ENCODE data around the gene ATG101. TPM values are rescaled to one million over a fixed set of nuclear protein-coding genes. Genes with fewer than 3 reads are reported as not detected.
A peak's percentile ranks its signal among the peaks of the same experiment; 100 is the strongest.

ATG101 gene
- total RNA-seq, 4 donors from 2014 or later: 36.7 to 54.7 (median 40.4) TPM

- no peak for DNase-seq
- TF ChIP-seq POLR2A (IDR thresholded peaks at IDR 0.05): no peak
- no peak for TF ChIP-seq CTCF (IDR thresholded peaks at IDR 0.05)
- Histone ChIP-seq H3K4me3 (no peak overlapping the region), H3K27ac (no peak overlapping the region), H3K4me1 (peaks cover 9 to 39% (median 26%) of the 10 kb centered on the region in 3 donors), H3K9me3 (no peaks in the 10 kb centered on the region), H3K36me3 (no peaks in the 10 kb centered on the region), H3K27me3 (peaks cover 0 to 3% (median 0%) of the 10 kb centered on the region in 4 donors)
- WGBS, 2 donors: 33 to 43% methylated on average over 1 to 3 of the region's 4 CpGs
- intact Hi-C loops (cut with DNase I): loop anchor here (5.0 kb wide), 1 partner anchor 53 kb away; no protein-coding TSS in a partner anchor
Measured at GRCh38 chr12:52029685-52030084, 40.1 kb upstream of the ATG101 start.

- peak overlapping the region; percentile 71 to 94 (median 87) for H3K27ac ChIP-seq
- H3K4me1 ChIP-seq: peaks cover 8 to 38% (median 21%) of the 10 kb centered on the region in 3 donors
- intact Hi-C loops (cut with DNase I): no loop called here
- H3K9me3 ChIP-seq: no peaks in the 10 kb centered on the region
- TF ChIP-seq POLR2A (IDR thresholded peaks at IDR 0.05) (no peak), CTCF (IDR thresholded peaks at IDR 0.05) (no peak)
- WGBS, 2 donors: 4% methylated on average over 5 of the region's 5 CpGs
- peak overlapping the region in 3 of 4 donors; percentile 38 to 63 (median 41) for H3K4me3 ChIP-seq
- peaks cover 0 to 15% (median 0%) of the 10 kb centered on the region in 4 donors for H3K27me3 ChIP-seq
- DNase-seq: no peak
- H3K36me3 ChIP-seq: no peaks in the 10 kb centered on the region
Measured at GRCh38 chr12:52032446-52032803, 37.4 kb upstream of the ATG101 start.

GRCh38 chr12:52032804-52033445 lies 36.9 kb upstream of the ATG101 start:
- peaks cover 12 to 43% (median 26%) of the 10 kb centered on the region in 3 donors for H3K4me1 ChIP-seq
- H3K36me3 ChIP-seq: no peaks in the 10 kb centered on the region
- H3K27ac ChIP-seq: peak overlapping the region; percentile 71 to 94 (median 87)
- H3K9me3 ChIP-seq: no peaks in the 10 kb centered on the region
- peak; percentile 65 for DNase-seq
- H3K27me3 ChIP-seq: peaks cover 0 to 20% (median 0%) of the 10 kb centered on the region in 4 donors
- WGBS, 2 donors: 0 to 2% methylated on average over 11 to 12 of the region's 48 CpGs
- peak overlapping the region; percentile 7 to 63 (median 40) for H3K4me3 ChIP-seq
- peak in 3 of 4 donors; percentile 21 to 75 (median 23) for TF ChIP-seq POLR2A (IDR thresholded peaks at IDR 0.05)
- TF ChIP-seq CTCF (IDR thresholded peaks at IDR 0.05): peak in 1 of 6 experiments; percentile 4
- intact Hi-C loops (cut with DNase I): no loop called here

DNA sequence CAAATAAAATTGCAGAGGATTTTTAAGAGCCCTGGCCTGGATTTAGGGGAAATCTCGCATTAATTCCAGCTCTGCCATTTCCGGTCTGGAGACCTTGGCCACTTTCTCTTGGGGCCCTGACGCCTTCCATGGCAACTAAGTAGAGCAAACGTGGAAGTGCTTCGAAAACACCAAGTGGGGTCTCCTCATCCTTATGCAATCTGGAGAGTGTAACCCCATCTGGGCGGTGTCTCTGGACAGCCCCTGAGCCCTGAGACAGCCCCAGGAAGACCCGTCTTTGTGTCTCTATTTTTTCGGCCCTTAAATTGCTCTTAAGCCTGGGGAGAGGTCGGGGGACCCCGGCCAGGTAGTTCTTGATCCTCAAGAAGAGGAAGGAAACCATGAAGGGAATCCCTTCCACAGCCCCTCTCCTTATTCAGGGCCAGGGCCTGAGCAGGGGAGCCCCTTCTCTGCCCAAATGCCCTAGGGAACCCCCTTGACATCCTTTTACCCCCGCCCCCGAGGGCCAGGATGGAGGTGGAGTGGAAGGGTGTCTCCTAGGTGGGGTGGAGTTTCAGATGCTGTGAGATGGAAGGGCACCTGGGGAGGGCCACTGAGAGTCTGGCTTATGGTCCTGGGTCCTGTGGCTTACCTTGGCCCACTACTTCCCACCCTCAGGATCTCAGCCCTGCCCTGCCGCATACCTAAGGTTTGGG lies 36.2 kb upstream of the ATG101 start:
- TF ChIP-seq CTCF (IDR thresholded peaks at IDR 0.05) (no peak), POLR2A (IDR thresholded peaks at IDR 0.05) (no peak)
- peak overlapping the region; percentile 7 to 63 (median 40) for H3K4me3 ChIP-seq
- 59 to 61% methylated on average over 10 to 13 of the region's 13 CpGs for WGBS, 2 donors

GRCh38 chr12:52035190-52035589 lies 34.6 kb upstream of the ATG101 start:
- intact Hi-C loops (cut with DNase I): no loop called here
- TF ChIP-seq CTCF (IDR thresholded peaks at IDR 0.05) (no peak), POLR2A (IDR thresholded peaks at IDR 0.05) (no peak)
- Histone ChIP-seq H3K27ac (peak overlapping the region in 1 of 4 donors; percentile 92), H3K4me1 (peaks cover 12 to 53% (median 26%) of the 10 kb centered on the region in 3 donors), H3K27me3 (peaks cover 0 to 32% (median 0%) of the 10 kb centered on the region in 4 donors), H3K36me3 (no peaks in the 10 kb centered on the region), H3K9me3 (no peaks in the 10 kb centered on the region), H3K4me3 (no peak overlapping the region)
- no peak for DNase-seq
- 93 to 100% methylated on average over 4 of the region's 4 CpGs for WGBS, 2 donors

More for the DNA sequence above, 36.2 kb upstream of the ATG101 start:
- intact Hi-C loops (cut with DNase I): no loop called here
- Histone ChIP-seq H3K36me3 (no peaks in the 10 kb centered on the region), H3K4me1 (peaks cover 12 to 49% (median 26%) of the 10 kb centered on the region in 3 donors), H3K9me3 (no peaks in the 10 kb centered on the region), H3K27ac (peak overlapping the region; percentile 71 to 94 (median 87)), H3K27me3 (peaks cover 0 to 23% (median 0%) of the 10 kb centered on the region in 4 donors)
- DNase-seq: no peak
